Stimulated activated CD8-positive, alpha-beta memory T cell treated with anti-CD3 and anti-CD28 coated beads, Interleukin-12 subunit alpha, Interleukin-12 subunit beta, amount 100 ng/mL, for 1 hour (primary cell): ENCODE measurements around the gene ZNF493.

Experiments used
- DNase-seq: peaks from one replicate; pipeline ENCODE4 v3.0.0-alpha.2; 2020; ENCODE audit warnings: low read depth

ZNF493 gene

DNA sequence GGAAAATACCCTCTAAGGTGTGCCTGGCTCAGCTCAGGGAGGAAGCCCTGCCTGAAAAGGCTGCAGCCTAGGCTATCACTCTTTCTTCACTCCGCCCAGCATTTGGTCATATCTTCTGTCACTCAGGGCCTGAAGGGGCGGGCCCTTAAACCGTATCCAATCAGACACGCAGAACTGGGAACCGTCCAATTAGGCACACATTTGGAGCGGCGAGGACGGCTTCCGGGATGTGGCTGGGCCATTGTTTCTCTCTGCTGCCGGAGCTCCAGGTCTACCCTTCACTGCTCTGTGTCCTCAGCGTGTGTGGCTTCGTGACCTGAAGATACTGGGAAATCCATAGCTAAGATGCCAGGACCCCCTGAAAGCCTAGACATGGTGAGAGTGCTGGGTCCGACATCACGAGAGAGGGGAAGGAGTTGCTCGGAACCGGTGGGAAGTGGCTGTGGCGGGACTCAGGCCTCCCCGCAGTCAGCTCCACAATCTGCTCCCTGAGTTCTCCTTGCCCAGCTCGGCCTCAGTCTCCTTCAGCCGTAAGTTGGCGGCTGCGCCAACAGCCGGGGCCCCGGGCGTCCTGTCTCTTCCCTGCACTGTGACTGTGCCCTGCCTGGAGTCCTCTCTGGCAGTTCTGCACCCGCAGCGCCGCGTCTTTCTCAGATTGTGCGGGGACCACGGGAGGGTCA is at the start of gene ZNF493:
Gene ZNF493, plus strand, starts transcription at position 241 of the 680 bp plus-strand sequence. Its CDS starts 105 bp downstream, at position 346.
- DNase-seq, result peak; percentile 83

GRCh38 chr19:21352830-21353229 is 44.1 kb upstream of the ZNF493 start:
- DNase-seq, result no peak

DNA sequence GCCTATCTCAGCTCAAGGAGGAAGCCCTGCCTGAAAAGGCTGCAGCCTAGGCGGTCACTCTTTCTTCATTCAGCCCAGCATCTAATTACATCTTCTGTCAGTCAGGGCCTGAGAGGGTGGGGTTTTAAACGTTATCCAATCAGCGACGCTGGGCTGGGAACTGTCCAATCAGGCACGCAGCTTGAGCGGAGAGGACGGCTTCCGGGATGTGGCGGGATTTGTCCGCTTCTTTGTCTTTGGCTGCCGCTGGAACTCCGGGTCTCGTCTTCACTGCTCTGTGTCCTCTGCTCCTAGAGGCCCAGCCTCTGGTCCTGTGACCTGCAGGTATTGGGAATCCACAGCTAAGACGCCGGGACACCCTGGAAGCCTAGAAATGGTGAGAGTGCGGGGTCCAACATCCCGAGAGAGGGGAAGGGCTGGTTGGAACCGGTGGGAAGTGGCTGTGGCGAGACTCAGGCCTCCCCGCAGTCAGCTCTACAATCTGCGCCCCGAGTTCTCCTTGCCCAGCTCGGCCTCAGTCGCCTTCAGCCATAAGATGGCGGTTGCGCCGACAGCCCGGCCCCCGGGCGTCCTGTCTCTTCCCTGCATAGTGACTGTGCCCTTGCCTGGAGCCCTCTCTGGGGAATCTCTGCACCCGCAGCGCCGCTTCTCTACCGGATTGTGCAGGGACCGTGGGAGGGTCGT is 38.0 kb upstream of the ZNF493 start, which contains the start of gene ZNF738:
Gene ZNF738, plus strand, starts transcription at position 233 of the 684 bp plus-strand sequence. Its CDS starts 141 bp downstream, at position 374.
- DNase-seq, result peak; percentile 69

DNA sequence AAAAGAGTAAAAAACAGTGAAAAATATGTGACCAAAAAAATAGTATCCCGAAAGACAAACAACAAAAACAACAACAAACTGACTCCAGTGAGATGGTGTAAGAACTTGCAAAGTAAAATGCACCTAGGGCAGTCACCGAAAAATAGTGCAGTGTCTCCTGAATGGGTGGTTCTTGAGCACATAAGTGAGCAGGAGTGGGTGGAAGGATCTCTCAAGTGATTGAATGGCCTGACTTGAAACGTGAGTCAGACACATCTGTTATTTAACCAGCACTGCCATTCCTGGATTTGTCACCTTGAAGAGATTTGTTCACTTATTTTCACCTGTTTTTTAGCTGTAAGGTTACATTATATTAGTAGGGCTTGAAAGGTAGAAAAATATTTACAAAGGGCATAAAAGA is 34.6 kb upstream of the ZNF493 start:
- no peak for DNase-seq

DNA sequence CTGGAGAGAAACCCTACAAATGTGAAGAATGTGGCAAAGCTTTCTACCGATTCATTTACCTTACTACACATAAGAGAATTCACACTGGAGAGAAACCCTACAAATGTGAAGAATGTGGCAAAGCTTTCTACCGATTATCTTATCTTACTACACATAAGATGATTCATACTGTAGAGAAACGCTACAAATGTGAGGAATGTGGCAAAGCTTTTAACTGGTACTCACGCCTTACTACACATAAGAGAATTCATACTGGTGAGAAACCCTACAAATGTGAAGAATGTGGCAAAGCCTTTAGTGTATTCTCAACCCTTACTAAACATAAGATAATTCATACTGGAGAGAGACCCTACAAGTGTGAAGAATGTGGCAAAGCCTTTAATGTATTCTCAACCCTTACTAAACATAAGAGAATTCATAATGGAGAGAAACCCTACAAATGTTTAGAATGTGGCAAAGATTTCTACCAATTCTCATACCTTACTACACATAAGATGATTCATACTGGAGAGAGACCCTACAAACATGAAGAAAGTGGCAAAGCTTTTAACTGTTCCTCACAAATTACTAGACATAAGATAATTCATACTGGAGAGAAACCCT is 12.9 kb upstream of the ZNF493 start:
- DNase-seq, result no peak

GRCh38 chr19:21396121-21396520 is 812 bp upstream of the ZNF493 start:
- no peak for DNase-seq

GRCh38 chr19:21398851-21399250 is 1.9 kb downstream of the ZNF493 start:
- no peak for DNase-seq

GRCh38 chr19:21402303-21402985 is 5.5 kb downstream of the ZNF493 start:
- no peak for DNase-seq

GRCh38 chr19:21410166-21410565 is 13.2 kb downstream of the ZNF493 start:
- DNase-seq, result no peak

GRCh38 chr19:21422244-21422643 is 25.3 kb downstream of the ZNF493 start:
- DNase-seq, result no peak

DNA sequence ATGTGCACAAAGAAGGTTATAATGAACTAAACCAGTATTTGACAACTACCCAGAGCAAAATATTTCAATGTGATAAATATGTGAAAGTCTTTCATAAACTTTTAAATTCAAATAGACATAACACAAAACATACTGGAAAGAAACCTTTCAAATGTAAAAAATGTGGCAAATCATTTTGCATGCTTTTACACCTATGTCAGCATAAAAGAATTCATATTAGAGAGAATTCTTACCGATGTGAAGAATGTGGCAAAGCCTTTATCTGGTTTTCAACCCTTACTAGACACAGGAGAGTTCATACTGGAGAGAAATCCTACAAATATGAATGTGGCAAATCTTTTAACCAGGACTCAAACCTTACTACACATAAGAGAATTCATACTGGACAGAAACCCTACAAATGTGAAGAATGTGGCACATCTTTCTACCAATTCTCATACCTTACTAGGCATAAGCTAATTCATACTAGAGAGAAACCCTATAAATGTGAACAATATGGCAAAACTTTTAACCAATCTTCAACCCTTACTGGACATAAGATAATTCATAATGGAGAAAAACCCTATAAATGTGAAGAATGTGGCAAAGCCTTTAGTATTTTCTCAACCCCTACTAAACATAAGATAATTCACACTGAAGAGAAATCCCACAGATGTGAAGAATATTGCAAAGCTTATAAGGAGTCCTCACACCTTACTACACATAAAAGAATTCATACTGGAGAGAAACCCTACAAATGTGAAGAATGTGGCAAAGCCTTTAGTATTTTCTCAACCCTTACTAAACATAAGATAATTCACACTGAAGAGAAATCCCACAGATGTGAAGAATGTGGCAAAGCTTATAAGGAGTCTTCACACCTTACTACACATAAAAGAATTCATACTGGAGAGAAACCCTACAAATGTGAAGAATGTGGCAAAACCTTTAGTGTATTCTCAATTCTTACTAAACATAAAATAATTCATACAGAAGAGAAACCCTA is 26.4 kb downstream of the ZNF493 start:
- no peak for DNase-seq

- no peak for DNase-seq
Observed at GRCh38 chr19:21430675-21431074, 33.7 kb downstream of the ZNF493 start.

DNA sequence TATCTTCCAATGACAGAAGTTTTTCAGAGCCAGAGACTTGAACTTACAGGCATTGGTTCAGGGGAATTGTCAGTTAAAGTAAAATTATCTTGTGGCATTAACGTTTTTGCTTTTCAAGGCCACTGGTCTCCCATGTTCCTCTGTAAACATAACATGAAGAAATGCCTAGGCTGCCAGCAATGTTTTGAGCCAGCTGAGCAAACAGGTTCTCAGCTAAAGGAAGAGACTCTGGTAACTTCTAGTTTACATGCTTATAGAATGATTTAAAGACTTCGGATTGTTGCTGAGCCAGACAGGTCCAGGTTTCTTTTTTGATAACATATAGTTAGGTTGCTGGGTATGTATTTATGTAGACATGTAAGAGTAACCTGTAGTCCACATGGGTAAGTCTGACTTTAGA is 35.7 kb downstream of the ZNF493 start:
- no peak for DNase-seq

- no peak for DNase-seq
Observed at GRCh38 chr19:21434516-21434915, 37.6 kb downstream of the ZNF493 start.

DNA sequence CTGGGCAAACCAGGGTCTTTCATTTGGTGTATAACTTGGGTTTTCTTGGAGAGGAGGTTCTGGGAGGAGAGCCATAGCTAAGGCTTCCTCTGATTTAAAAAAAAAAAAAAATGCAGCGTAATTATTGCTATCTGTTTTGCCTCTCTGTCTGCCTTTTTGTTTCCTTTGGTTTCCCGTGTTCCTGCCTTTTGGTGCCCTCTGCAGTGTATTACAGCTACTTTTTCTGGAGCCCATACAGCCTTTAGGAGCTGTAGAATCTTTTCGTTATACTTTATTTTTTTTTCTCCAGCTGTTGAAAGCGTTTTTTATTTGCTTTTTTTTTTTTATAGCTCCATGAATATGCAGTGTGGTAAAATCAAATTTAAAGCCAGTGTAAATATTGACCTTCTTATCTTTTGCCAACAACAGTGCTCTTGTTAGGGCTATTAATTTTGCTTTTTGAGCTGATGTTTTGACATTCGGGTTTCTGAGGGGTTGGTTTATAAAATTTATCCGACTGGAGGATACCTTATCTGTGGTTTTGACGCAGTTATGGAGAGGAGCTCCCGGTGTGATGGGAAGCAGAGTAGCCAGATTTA is 38.1 kb downstream of the ZNF493 start:
- no peak for DNase-seq

GRCh38 chr19:21439201-21439751 is 42.3 kb downstream of the ZNF493 start:
- no peak for DNase-seq

DNA sequence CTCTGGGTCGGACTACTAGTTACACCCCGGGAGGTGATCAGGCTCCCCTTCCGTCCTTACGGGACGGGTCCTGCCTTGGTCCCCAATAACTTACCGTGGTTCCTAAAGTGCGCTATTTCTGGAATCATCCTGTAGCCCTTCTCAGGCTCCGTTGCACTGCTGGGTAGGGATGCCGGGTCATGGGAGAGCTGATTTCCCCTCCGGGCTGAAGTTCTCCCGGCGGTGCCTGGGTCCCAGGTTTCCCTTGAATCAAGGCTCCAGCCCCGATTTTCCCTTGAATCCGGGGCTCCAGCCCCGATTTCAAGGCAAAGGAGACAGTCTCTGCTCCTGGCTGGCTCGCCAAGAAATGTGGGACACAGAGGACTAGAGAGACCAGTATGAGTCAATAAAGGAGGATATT is 43.4 kb downstream of the ZNF493 start:
- no peak for DNase-seq

DNA sequence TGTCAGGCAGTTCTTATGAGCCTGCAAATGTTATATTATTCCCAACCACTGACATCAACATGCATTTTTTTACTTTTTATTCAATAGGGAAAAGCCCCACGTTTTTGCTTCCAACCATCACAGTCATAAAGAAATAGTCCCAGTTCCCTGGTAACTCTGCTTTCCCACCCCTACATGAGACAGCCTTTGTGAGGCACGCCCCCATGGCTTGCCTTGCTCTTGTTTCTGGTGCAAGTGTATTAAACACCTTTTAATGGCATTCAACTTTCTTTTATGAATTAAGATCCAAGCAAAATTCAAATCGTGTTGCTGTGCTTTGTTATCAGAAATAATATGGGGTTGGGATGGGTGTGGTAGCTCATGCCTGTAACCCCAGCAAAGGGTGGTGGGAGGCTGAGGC is 54.3 kb downstream of the ZNF493 start:
- DNase-seq, result no peak

- no peak for DNase-seq
Observed at GRCh38 chr19:21454901-21455300, 58.0 kb downstream of the ZNF493 start.

GRCh38 chr19:21460686-21461085 is 63.8 kb downstream of the ZNF493 start:
- DNase-seq, result no peak

DNA sequence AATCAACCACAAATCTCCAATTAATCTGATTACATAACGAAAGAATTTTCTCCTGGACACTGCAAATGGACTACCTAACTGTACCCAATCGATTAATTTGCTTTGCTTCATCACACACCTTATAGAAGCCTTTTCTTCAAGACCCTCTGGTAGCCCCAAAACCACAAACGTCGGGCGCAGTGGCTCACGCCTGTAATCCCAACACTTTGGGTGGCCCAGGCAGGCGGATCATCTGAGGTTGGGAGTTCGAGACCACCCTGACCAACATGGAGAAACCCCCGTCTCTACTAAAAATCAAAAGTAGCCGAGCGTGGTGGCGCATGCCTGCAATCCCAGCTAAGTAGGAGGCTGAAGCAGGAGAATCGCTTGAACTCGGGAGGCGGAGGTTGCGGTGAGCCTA is 65.6 kb downstream of the ZNF493 start:
- DNase-seq, result no peak
